GM12865 (cell line): ENCODE measurements around the gene FUNDC2.
"Not testable (repeated sequence)": the region's sequence is repeated elsewhere in the genome, so short reads cannot be mapped to it uniquely, and the experiment has no call there.

ENCODE experiments used
- DNase-seq: peaks from one replicate; pipeline ENCODE4 v3.0.0; 2010; ENCODE audit warnings: low read depth
- H3K4me3 ChIP-seq: 2 replicates; pipeline ENCODE4 v1.5.1; 2011; ENCODE audit warnings: mild to moderate bottlenecking, low read depth, low read length, control low read depth
- TF ChIP-seq, protein P1 (sequence below): IDR thresholded peaks from 2 replicates; pipeline ENCODE4 v1.5.1; 2011; ENCODE audit warnings: low read length, control low read depth, low read depth, inconsistent platforms; ENCODE audit not compliant: insufficient read depth; ENCODE audit errors: missing control alignments

The FUNDC2 gene

DNA sequence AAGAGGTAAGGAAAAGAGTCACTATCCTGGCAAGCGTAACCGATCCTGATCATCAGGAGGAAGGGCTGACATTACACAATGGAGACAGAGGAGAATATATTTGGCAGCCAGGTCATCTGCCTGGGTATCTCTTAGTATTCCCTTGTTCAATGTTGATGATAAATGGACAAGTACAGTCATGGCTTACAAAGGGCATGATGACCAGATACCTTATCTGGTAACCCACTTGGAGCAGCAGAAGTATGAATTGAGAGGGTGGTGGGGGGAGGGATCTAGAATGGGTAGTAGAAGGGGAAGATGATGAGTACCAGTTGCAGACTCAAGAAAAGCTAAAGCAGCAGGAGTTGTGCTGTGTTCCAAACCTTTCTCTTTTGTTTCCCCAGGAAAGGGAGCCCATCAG is 21.5 kb upstream of the FUNDC2 start:
- H3K4me3 ChIP-seq = no peak overlapping the region
- TF ChIP-seq, protein P1, sequence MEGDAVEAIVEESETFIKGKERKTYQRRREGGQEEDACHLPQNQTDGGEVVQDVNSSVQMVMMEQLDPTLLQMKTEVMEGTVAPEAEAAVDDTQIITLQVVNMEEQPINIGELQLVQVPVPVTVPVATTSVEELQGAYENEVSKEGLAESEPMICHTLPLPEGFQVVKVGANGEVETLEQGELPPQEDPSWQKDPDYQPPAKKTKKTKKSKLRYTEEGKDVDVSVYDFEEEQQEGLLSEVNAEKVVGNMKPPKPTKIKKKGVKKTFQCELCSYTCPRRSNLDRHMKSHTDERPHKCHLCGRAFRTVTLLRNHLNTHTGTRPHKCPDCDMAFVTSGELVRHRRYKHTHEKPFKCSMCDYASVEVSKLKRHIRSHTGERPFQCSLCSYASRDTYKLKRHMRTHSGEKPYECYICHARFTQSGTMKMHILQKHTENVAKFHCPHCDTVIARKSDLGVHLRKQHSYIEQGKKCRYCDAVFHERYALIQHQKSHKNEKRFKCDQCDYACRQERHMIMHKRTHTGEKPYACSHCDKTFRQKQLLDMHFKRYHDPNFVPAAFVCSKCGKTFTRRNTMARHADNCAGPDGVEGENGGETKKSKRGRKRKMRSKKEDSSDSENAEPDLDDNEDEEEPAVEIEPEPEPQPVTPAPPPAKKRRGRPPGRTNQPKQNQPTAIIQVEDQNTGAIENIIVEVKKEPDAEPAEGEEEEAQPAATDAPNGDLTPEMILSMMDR = no peak
- no peak for DNase-seq

DNA sequence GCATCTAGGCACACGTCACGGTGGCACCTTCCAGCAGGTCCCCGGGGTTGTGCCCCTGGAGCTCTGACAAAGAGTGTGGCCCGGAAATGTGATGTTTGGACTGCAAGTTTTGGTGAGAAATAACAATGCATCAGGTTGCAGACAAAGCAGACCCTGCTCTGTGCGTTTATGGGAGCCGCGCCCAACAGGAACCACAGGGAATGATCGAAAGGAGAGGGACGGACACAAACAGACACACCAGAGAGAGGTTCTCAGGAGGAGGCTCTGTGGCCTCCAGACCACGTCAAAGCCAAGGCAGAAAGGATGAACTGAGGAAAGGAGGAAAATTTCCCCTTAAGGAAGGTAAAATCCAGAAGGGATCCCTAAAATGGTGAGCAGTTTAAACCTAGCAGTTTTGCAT is 20.3 kb upstream of the FUNDC2 start:
- H3K4me3 ChIP-seq = not testable (repeated sequence)

DNA sequence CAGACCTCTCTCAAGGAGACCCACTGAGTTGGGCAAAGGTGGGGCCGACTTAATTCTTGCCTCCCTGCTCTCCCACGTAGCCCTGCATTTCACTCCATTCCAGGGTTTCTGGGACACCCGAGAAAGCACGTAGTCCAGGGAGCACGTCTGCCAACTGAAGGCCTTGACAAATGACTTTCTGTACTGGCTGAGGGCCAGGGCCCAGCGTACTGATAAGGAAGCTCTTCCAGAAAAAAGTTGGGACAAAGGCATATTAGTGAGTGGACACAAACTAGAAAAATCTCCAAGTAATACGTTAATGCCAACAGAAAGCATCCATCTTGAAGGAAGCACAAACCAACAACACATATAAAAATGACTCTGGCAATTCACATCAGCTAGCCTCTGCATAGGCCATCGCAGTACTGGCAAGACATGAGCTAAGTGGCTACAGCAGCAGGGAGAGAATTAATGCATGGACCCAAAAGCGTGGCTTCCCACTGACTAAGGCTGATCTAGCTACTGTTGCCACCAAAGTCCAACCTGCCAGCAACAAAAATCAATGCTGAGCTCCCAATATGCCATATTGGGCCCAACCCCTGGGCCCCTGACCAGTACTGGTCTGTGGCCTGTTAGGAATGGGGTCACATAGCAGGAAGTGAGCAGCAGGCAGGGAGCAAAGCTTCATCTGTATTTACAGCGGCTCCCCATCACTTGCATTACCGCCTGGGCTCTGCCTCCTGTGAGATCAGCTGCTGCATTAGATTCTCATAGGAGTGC is 19.6 kb upstream of the FUNDC2 start:
- H3K4me3 ChIP-seq, DNase-seq: not testable (repeated sequence)

More for the DNA sequence above, 20.3 kb upstream of the FUNDC2 start:
- not testable (repeated sequence) for DNase-seq

DNA sequence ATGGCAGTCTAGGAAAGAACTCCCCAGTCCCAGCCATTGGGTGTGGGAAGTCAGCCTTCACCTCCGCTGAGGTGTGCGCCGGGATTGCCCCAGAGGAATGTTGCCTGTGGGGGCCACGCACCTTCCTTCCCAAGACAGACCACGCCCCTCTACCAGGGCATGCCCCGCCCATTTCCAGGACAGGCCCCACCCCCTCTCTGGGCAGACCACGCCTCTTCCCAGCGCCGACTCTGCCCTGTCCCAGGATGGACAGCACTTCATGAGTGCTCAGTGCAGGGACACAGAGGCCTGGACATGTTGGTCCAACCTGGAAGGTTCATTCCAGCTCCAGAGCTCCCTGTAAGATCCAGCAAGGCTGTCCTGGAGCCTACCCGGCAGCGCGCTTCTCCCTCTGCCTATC is 18.1 kb upstream of the FUNDC2 start:
- DNase-seq, H3K4me3 ChIP-seq: not testable (repeated sequence)

DNA sequence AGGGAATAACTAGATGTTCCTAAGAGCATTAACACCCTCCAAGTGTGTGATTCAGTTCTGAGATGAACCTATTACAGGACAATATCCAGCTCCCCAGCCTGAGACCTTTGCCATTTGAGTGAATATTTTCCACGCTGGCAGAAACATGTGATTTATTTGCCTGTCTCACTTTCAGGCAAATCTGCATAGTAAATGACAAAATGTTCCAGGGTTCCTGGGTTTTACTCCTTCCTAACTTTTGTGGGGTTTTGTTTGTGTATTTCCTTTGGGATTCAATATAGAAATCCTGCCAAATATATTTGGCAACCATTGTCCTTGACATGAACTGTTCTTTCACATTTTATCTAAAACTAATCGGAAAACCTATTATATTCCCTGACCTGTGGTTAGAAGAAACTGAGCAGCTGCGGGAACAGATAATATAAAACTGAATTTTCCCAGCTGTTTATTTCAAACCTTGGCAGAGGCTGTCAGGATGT is 16.6 kb upstream of the FUNDC2 start:
- TF ChIP-seq, protein P1 = no peak
- DNase-seq = no peak
- no peak overlapping the region for H3K4me3 ChIP-seq

DNA sequence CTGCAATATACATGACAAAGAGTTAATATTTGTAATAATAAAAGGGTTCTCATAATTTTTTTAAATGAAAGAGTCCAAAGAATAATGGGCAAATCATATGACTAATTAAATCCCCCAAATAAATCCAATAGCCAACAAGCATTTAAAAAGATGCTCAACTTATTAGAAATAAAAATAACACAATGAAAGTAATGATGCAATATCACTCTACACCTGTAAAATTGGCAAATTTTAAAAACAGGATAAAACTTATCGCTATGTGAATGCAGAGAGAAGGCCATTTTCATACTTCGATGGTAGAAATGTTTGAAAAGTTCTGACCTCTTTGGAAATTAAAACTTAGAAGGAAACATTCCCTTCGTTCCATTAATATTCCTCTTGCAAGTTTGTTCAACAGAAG is 6.1 kb upstream of the FUNDC2 start:
- no peak for DNase-seq
- TF ChIP-seq, protein P1 = no peak
- no peak overlapping the region for H3K4me3 ChIP-seq

DNA sequence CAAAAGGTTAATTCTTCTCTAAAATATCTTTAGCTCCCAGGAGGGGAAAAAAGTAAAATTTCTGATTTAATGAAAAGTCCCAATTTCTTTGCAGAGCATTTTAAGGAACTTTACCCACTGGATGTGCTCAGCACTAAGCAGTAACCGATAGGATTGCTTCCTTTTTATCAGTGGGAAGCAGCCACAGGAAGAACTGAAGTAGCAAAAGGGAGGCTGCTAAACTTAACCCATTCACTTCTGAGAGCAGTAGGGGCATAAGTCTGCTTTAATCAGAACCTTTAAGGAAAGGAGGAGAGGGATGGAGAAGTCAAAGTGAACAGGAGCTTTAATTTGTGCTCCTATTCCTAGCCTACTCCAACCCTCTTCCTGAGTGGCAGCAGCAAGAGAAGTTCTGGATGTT is 4.1 kb upstream of the FUNDC2 start, which contains the start of gene F8:
TSS of gene F8 (minus strand) at position 139 of the 400 bp plus-strand sequence. CDS start 171 bp downstream, outside the sequence.
- TF ChIP-seq, protein P1 = no peak
- H3K4me3 ChIP-seq = no peak within 1 kb of the TSS
- no peak for DNase-seq

DNA sequence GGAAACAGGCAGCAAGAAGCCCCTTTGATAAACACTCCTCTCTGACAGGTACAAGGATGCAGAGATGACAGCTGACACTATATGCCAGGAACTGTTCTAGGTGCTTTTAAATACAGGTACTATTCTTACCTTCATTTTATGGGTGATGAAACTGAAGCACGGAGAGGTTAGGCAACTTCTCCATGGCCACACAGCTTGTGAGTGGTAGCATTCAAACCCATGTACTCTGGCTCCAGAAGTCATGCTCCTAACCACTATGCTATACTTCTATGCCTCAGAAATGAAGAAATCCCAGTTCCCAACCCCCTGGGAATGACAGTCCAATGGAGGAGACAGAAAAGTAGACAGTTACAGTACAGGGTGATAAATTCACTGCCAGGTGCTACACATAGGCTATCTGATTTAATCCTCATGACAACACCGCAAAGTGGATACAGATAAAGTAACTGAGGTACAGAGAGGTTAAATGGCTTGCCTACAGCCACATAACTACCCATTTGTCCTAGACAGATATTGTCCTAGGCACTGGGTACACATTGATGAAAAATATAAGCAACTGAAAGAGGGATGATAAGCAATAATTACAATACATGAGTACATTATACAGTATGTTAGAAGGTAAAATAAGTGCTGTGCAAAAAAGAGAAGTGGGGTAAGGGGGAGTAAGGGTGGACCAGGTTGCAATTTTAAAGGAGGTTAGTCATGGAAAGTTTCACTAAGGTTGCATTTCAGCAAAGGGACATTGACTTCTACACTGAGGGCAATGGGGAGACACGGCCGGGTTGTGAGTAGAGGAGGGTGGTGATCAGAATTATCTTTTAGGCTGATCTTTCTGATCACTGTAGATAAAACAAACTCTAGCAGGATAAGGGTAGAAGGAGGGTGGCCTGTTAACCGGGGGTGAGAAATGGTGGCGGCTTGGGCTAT is 2.5 kb upstream of the FUNDC2 start:
- DNase-seq = no peak
- H3K4me3 ChIP-seq = no peak overlapping the region
- TF ChIP-seq, protein P1 = no peak
